Measurements from ENCODE around the gene MTM1. TPM values are rescaled to one million over a fixed set of nuclear protein-coding genes. Genes with fewer than 3 reads are reported as not detected.

The MTM1 gene
- total RNA-seq, 3 donors from 2014 or later, result 14.7 to 17.3 (median 14.7) TPM

- H3K4me1 ChIP-seq, result no peaks in the 10 kb centered on the region
- H3K27ac ChIP-seq, result no peak overlapping the region
- intact Hi-C loops (cut with DNase I; ENCODE audit: low total_unique reads), result no loop called here
- no peaks in the 10 kb centered on the region for H3K36me3 ChIP-seq
- no peak for DNase-seq (ENCODE audit: low spot score in 2 of 2)
- TF ChIP-seq POLR2A (IDR thresholded peaks at IDR 0.05) (no peak), POLR2AphosphoS5 (IDR thresholded peaks at IDR 0.05) (no peak), CTCF (IDR thresholded peaks at IDR 0.05) (no peak)
- H3K4me3 ChIP-seq, result no peak overlapping the region
- no peaks in the 10 kb centered on the region for H3K27me3 ChIP-seq
- H3K9me3 ChIP-seq, result no peaks in the 10 kb centered on the region
Measured at GRCh38 chrX:150616863-150617198, 48.4 kb downstream of the MTM1 start.

GRCh38 chrX:150621652-150622051 is 53.2 kb downstream of the MTM1 start:
- Histone ChIP-seq H3K27me3 (peaks cover 0 to 14% of the 10 kb centered on the region in 2 donors), H3K36me3 (no peaks in the 10 kb centered on the region), H3K4me3 (no peak overlapping the region), H3K9me3 (no peaks in the 10 kb centered on the region), H3K27ac (no peak overlapping the region), H3K4me1 (no peaks in the 10 kb centered on the region)
- intact Hi-C loops (cut with DNase I; ENCODE audit: low total_unique reads), result no loop called here
- TF ChIP-seq POLR2A (IDR thresholded peaks at IDR 0.05) (no peak), CTCF (IDR thresholded peaks at IDR 0.05) (no peak), POLR2AphosphoS5 (IDR thresholded peaks at IDR 0.05) (no peak)
- DNase-seq (ENCODE audit: low spot score in 2 of 2), result no peak

GRCh38 chrX:150623583-150623982 is 55.2 kb downstream of the MTM1 start:
- intact Hi-C loops (cut with DNase I; ENCODE audit: low total_unique reads), result no loop called here
- Histone ChIP-seq H3K4me1 (no peaks in the 10 kb centered on the region), H3K9me3 (no peaks in the 10 kb centered on the region), H3K36me3 (no peaks in the 10 kb centered on the region), H3K27ac (no peak overlapping the region), H3K27me3 (peaks cover 0 to 14% of the 10 kb centered on the region in 2 donors), H3K4me3 (no peak overlapping the region)
- no peak for DNase-seq (ENCODE audit: low spot score in 2 of 2)
- TF ChIP-seq POLR2AphosphoS5 (IDR thresholded peaks at IDR 0.05), result no peak
- TF ChIP-seq CTCF (IDR thresholded peaks at IDR 0.05), result no peak
- no peak for TF ChIP-seq POLR2A (IDR thresholded peaks at IDR 0.05)

GRCh38 chrX:150625097-150625496 is 56.7 kb downstream of the MTM1 start:
- Histone ChIP-seq H3K36me3 (no peaks in the 10 kb centered on the region), H3K4me1 (no peaks in the 10 kb centered on the region), H3K27ac (no peak overlapping the region), H3K4me3 (no peak overlapping the region), H3K9me3 (no peaks in the 10 kb centered on the region), H3K27me3 (peaks cover 0 to 14% of the 10 kb centered on the region in 2 donors)
- intact Hi-C loops (cut with DNase I; ENCODE audit: low total_unique reads), result loop anchor here (2.0 kb wide), 1 partner anchor 46 kb away; no protein-coding TSS in a partner anchor
- TF ChIP-seq POLR2AphosphoS5 (IDR thresholded peaks at IDR 0.05), result no peak
- TF ChIP-seq POLR2A (IDR thresholded peaks at IDR 0.05), result no peak
- TF ChIP-seq CTCF (IDR thresholded peaks at IDR 0.05), result no peak
- DNase-seq (ENCODE audit: low spot score in 2 of 2), result no peak

GRCh38 chrX:150625875-150626274 is 57.5 kb downstream of the MTM1 start:
- no peak overlapping the region for H3K4me3 ChIP-seq
- peaks cover 0 to 14% of the 10 kb centered on the region in 2 donors for H3K27me3 ChIP-seq
- no peaks in the 10 kb centered on the region for H3K4me1 ChIP-seq
- no peaks in the 10 kb centered on the region for H3K9me3 ChIP-seq
- H3K27ac ChIP-seq, result no peak overlapping the region
- H3K36me3 ChIP-seq, result no peaks in the 10 kb centered on the region
- TF ChIP-seq CTCF (IDR thresholded peaks at IDR 0.05) (no peak), POLR2A (IDR thresholded peaks at IDR 0.05) (no peak), POLR2AphosphoS5 (IDR thresholded peaks at IDR 0.05) (no peak)
- DNase-seq (ENCODE audit: low spot score in 2 of 2), result no peak
- intact Hi-C loops (cut with DNase I; ENCODE audit: low total_unique reads), result loop anchor here (2.0 kb wide), 1 partner anchor 45 kb away; no protein-coding TSS in a partner anchor
